GM06990 (cell line): ENCODE data around the gene FSTL4.
"Not testable (repeated sequence)": the region's sequence is repeated elsewhere in the genome, so short reads cannot be mapped to it uniquely, and the experiment has no call there.

Source experiments
- DNase-seq: peaks from one replicate; pipeline ENCODE4 v3.0.0-alpha.2; 2011; ENCODE audit not compliant: insufficient read length; ENCODE audit errors: extremely low read depth
- H3K27me3 ChIP-seq: replicated peaks from 2 replicates; pipeline ENCODE4 v1.6.0; 2011; ENCODE audit warnings: low read length; ENCODE audit not compliant: control insufficient read depth, insufficient read depth
- H3K36me3 ChIP-seq: 2 replicates; pipeline ENCODE4 v1.5.1; 2011; ENCODE audit warnings: low read length; ENCODE audit not compliant: control insufficient read depth, insufficient read depth
- H3K4me3 ChIP-seq: replicated peaks from 2 replicates; pipeline ENCODE4 v1.5.1; 2011; ENCODE audit warnings: low read depth, mild to moderate bottlenecking, control low read depth, low read length
- TF ChIP-seq, protein P1 (sequence below): IDR thresholded peaks from 2 replicates; pipeline ENCODE4 v1.5.1; 2011; ENCODE audit warnings: low read length, control low read depth, mild to moderate bottlenecking, inconsistent platforms; ENCODE audit not compliant: insufficient read depth, poor library complexity, severe bottlenecking

Gene FSTL4

DNA sequence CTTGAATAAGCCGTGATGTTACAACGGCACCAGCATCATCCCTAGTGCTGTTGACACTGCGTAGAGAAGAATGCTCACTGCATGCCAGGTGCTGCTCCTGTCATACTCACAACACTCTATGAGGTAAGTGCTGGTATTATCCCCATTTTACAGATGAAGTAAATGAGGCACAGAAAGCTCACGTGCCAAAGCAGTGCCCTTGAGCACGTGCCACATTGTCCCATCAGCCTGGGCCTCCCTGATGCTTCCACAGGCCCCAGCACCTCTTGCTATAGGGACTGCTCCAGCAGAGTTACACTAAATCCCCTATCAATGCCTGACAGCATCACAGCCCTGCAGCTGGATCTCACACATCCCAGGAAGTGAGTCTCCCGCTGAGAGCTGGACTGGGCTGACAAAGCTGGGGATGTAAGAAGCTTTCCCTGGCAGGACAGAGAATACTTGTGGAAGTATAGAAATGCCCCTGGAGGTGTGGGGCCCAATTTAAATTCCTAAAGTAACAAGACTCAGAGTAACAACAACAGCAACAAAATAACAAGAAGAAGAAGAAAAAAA, 216.1 kb downstream of the FSTL4 start:
- TF ChIP-seq, protein P1, sequence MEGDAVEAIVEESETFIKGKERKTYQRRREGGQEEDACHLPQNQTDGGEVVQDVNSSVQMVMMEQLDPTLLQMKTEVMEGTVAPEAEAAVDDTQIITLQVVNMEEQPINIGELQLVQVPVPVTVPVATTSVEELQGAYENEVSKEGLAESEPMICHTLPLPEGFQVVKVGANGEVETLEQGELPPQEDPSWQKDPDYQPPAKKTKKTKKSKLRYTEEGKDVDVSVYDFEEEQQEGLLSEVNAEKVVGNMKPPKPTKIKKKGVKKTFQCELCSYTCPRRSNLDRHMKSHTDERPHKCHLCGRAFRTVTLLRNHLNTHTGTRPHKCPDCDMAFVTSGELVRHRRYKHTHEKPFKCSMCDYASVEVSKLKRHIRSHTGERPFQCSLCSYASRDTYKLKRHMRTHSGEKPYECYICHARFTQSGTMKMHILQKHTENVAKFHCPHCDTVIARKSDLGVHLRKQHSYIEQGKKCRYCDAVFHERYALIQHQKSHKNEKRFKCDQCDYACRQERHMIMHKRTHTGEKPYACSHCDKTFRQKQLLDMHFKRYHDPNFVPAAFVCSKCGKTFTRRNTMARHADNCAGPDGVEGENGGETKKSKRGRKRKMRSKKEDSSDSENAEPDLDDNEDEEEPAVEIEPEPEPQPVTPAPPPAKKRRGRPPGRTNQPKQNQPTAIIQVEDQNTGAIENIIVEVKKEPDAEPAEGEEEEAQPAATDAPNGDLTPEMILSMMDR = no peak
- no peak for DNase-seq
- no peak overlapping the region for H3K4me3 ChIP-seq
- H3K27me3 ChIP-seq = no peaks in the 10 kb centered on the region
- no peaks in the 10 kb centered on the region for H3K36me3 ChIP-seq

DNA sequence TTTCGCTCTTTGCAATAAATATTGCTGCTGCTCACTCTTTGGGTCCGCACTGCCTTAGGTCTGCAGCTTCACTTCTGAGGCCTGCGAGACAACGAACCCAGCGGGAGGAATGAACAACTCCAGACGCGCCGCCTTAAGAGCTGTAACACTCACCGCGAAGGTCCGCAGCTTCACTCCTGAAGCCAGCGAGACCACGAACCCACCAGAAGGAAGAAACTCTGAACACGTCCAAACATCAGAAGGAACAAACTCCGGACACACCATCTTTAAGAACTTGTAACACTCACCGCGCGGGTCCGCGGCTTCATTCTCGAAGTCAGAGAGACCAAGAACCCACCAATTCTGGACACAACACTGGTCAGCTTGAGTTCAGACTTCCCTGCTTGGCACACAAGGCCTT, 217.1 kb downstream of the FSTL4 start:
- H3K27me3 ChIP-seq, H3K36me3 ChIP-seq, DNase-seq, H3K4me3 ChIP-seq: not testable (repeated sequence)

DNA sequence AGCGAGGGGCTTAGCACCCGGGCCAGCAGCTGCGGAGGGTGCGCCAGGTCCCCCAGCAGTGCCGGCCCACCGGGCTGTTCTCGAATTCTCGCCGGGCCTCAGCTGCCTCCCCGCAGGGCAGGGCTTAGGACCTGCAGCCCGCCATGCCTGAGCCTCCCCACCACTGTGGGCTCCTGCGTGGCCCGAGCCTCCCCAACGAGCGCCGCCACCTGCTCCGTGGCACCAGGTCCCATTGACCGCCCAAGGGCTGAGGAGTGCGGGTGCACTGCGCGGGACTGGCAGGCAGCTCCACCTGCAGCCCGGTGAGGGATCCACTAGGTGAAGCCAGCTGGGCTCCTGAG, 217.9 kb downstream of the FSTL4 start:
- H3K4me3 ChIP-seq, H3K36me3 ChIP-seq, DNase-seq, H3K27me3 ChIP-seq: not testable (repeated sequence)

DNA sequence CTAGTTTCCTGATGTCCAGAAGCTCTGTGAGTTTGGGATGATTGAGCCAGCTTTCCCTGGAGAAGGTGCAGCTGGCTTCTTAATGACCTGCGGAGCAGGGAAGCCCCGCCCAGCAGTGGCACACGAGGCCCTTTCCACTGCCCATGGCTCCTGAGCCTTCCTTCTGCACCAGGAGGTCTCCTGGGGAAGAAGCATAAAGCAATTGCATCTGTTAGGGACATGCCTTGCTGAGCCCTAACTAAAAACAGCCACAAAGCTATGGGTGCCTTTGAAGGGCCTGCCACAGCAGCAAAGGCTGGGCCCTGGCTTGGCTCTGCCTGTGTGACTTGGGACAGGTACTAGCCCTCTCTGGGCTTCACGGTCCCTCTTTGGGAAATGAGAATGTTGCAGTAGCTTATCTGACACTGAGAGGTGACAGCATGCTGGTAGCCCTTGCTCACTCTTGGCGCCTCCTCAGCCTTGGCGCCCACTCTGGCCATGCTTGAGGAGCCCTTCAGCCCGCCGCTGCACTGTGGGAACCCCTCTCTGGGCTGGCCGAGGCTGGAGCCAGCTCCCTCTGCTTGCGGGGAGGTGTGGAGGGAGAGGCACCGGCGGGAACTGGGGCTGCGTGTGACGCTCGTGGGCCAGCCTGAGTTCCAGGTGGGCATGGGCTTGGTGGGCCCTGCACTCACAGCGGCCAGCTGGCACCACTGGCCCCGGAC, 218.4 kb downstream of the FSTL4 start:
- Histone ChIP-seq H3K27me3 (no peaks in the 10 kb centered on the region), H3K36me3 (no peaks in the 10 kb centered on the region), H3K4me3 (no peak overlapping the region)
- no peak for DNase-seq
- TF ChIP-seq, protein P1 = no peak

DNA sequence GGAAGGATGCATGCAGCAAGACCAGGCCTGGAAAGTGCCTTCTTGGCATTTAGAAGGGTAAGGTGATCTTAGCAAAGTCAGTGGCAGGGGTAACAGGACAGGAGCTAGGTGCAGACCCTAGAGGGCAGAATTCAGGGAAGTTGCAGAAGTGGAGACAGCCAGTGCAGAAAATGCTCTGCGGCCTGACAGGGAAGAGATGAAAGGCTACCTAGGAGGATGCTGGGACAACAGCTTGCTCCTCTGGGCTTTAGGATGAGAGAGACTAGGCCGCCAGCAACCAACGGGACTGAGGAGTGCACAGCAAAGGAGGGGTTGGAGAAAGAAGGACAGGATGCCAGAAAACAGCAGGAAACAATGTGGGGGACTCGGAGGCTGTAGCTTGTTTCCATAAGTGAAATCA, 219.9 kb downstream of the FSTL4 start:
- TF ChIP-seq, protein P1 = no peak
- Histone ChIP-seq H3K4me3 (no peak overlapping the region), H3K27me3 (no peaks in the 10 kb centered on the region), H3K36me3 (no peaks in the 10 kb centered on the region)
- DNase-seq = no peak

DNA sequence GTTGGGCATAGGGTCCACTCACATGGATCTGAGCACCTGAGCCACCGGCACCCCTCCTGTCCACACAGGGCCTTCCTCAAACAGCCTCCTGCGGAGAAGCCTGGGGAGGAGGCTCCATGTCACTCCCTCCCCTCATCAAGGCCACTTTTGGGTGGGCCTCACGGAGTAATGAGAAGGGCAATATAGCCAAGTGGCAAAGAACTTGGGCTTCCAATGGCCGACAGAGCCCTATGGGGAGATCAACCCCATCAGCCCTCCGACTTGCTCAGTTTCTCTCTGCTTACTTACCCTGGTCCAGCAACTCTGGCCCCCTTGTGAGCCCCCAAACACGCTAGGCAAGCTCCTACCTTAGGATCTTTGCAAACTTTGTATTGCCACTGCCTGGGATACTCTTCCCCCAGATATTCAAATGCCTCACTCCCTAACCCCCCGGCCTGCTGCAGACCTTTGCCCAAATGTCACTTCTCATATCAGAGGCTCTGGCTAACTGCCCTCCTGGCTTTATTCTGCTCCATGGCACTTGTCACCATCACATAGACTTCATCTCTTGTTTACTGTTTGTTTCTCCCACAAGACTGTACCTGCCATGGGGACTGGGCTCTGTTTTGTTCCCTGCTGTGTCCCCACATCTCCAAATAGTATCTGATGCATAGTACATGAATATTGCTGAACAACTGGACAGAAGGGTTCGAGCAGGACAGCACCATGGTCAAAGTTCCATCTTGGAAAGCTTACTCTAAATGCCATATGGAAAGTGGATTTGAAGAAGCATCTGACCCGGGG, 220.8 kb downstream of the FSTL4 start:
- Histone ChIP-seq H3K4me3 (no peak overlapping the region), H3K36me3 (no peaks in the 10 kb centered on the region), H3K27me3 (no peaks in the 10 kb centered on the region)
- TF ChIP-seq, protein P1 = no peak
- no peak for DNase-seq
